ENCODE data around the gene CRYZL1.

GRCh38 chr21:33680870-33681269, 39.3 kb upstream of the CRYZL1 start:
- no peak for TF ChIP-seq EZH2 (IDR thresholded peaks at IDR 0.05; ENCODE audit: insufficient read depth, poor library complexity, severe bottlenecking)
- TF ChIP-seq EZH2phosphoT487 (IDR thresholded peaks at IDR 0.05; ENCODE audit: insufficient read depth, low read depth) = no peak
